ENCODE results near the gene ABCC3. TPM values are rescaled to one million over a fixed set of nuclear protein-coding genes. Genes with fewer than 3 reads are reported as not detected.

The ABCC3 gene
- total and polyA plus RNA-seq, 2 of the 8 experiments (the other 6 are each of a cell fraction or from before 2014, with no cell fraction given) = 0.35 to 0.37 TPM

DNA sequence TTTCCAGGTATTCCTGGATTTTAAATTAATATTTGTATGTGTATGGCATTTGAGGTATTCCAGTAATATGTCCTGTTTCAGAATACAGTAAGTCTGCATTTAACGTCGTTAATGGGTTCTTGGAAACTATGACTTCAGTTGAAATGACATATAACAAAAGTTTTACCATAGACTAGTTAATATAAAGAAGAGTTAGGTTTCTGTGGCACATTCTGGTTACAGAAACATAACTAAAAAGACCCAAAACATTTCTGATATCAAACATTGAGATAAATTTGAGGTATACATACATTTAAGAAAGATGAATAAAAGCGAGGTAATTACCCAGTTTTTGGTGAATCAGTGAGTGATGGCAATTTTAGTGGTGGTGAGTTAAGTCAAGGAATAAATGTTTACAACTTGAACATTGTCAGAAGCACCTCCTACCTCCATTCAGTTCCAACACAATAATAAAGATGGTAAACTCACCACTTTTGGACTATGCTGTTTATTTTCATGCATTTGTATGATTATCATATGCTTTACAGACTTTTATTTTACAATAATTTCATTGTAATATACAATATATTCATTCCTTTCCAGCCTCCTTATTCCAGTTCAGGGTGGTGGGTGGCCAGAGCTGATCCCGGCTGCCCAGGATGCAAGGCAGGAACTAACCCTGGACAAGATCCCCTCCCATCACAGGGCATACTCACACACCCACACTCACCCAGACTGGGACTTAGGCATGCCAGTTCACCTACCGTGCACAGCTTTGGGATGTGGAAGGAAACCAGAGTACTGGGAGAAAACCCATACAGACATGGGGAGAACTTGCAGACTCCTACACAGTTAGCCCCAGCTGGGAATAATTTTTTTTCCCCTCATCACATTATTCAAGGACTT is 94.4 kb downstream of the ABCC3 start:
- H3K23me2 ChIP-seq (ENCODE audit: low read depth, low read length) = no peaks in the 10 kb centered on the region; the same call in 1 of the 2 replicates
- no peak overlapping the region for H3K18ac ChIP-seq (ENCODE audit: extremely low read depth, low read length)
- no peak overlapping the region for H4K91ac ChIP-seq (replicated peaks; ENCODE audit: insufficient read length, low read length)
- peaks cover 26 to 29% of the 10 kb centered on the region in 2 experiments for H4K20me1 ChIP-seq (replicated peaks in 1 of 2; ENCODE audit: control insufficient read depth in 1 of 2, insufficient read depth in 2 of 2, low read length in 2 of 2)
- no peak overlapping the region for H4K5ac ChIP-seq (ENCODE audit: insufficient read length, low read depth, low read length)
- peaks cover 0 to 4% (median 2%) of the 10 kb centered on the region in 4 experiments; a peak in 3 of 7 replicates for H3K4me1 ChIP-seq (replicated peaks in 1 of 4; ENCODE audit: control insufficient read depth in 3 of 4, insufficient read depth in 4 of 4, low read length in 3 of 4)
- H3K36me3 ChIP-seq (ENCODE audit: control insufficient read depth in 2 of 4, insufficient read depth in 4 of 4, low read length in 3 of 4) = peaks cover 0 to 5% (median 0%) of the 10 kb centered on the region in 4 experiments; a peak in 1 of 8 replicates
- no peak overlapping the region for H2BK5ac ChIP-seq (ENCODE audit: low read depth, low read length)
- H3K79me2 ChIP-seq (ENCODE audit: control insufficient read depth in 1 of 2, insufficient read depth in 2 of 2, low read length in 2 of 2) = peaks cover 78 to 97% of the 10 kb centered on the region in 2 experiments
- H3K9me3 ChIP-seq (ENCODE audit: insufficient read depth in 2 of 2, low read depth in 1 of 2, low read length in 1 of 2) = no peaks in the 10 kb centered on the region
- no peak overlapping the region for H3K4ac ChIP-seq (replicated peaks; ENCODE audit: insufficient read length, low read depth, low read length)
- H2BK120ac ChIP-seq (replicated peaks; ENCODE audit: low read depth, low read length) = no peak overlapping the region
- ChIA-PET POLR2A (ENCODE audit: partially characterized antibody) (interaction anchor here (0.7 to 4.5 kb wide), 2 partner anchors 10 to 13 kb away, joined by 3 to 22 read pairs; partner anchors contain the start of gene LUC7L3), CTCF (ENCODE audit: partially characterized antibody) (interaction anchor here (1.1 to 1.6 kb wide), 3 partner anchors 54 to 221 kb away, joined by 3 read pairs; no protein-coding TSS in a partner anchor)
- no peak overlapping the region for H4K8ac ChIP-seq (ENCODE audit: extremely low read depth, insufficient read depth, low read length)
- H2BK12ac ChIP-seq (ENCODE audit: low read depth, low read length) = no peak overlapping the region
- no peak overlapping the region for H3K23ac ChIP-seq (ENCODE audit: insufficient read length)
- no peak overlapping the region for H2BK15ac ChIP-seq (ENCODE audit: low read length)
- H3K4me2 ChIP-seq (ENCODE audit: insufficient read depth in 1 of 2, low read depth in 2 of 2, low read length in 2 of 2) = no peak overlapping the region
- no peak overlapping the region for H3K9ac ChIP-seq (replicated peaks in 1 of 4; ENCODE audit: extremely low read depth in 1 of 4, low read depth in 3 of 4, low read length in 3 of 4)
- H3K27ac ChIP-seq (ENCODE audit: low read depth, low read length) = no peak overlapping the region
- H3K4me3 ChIP-seq (ENCODE audit: extremely low read depth in 1 of 4, insufficient read depth in 2 of 4, low read depth in 3 of 4, low read length in 4 of 4) = no peak overlapping the region
- H3K56ac ChIP-seq (replicated peaks; ENCODE audit: insufficient read length, low read depth, low read length) = no peak overlapping the region
- FAIRE-seq (no peak), DNase-seq (ENCODE audit: low read depth in 1 of 2, low spot score in 2 of 2) (no peak)
- H2BK20ac ChIP-seq (ENCODE audit: low read length) = no peak overlapping the region
- H3K79me1 ChIP-seq (ENCODE audit: low read depth, low read length) = peaks cover 4% of the 10 kb centered on the region; the same call in 1 of the 2 replicates
- H3K27me3 ChIP-seq (replicated peaks in 1 of 4; ENCODE audit: control insufficient read depth in 3 of 4, extremely low read depth in 1 of 4, insufficient read depth in 3 of 4, low read length in 3 of 4) = no peaks in the 10 kb centered on the region
- H2AFZ ChIP-seq (ENCODE audit: low read length) = no peak overlapping the region
- H3K14ac ChIP-seq (ENCODE audit: insufficient read length) = no peak overlapping the region
- WGBS, 2 experiments (ENCODE audit: extremely low coverage in 1 of 2, insufficient coverage in 1 of 2, insufficient read length in 1 of 2, insufficient replicate concordance in 2 of 2, low coverage in 1 of 2, low lambda C conversion rate in 2 of 2, missing lambda C conversion rate in 1 of 2) = 88% methylated on average over 5 of the region's 5 CpGs; no CpG with 5 or more reads in 1 of the 2 experiments
- H2AK5ac ChIP-seq (ENCODE audit: low read depth, low read length) = no peak overlapping the region
- TF ChIP-seq NANOG (IDR thresholded peaks at IDR 0.05; ENCODE audit: insufficient read depth, low read depth, low read length, poor library complexity, severe bottlenecking) (no peak), RBBP5 (IDR thresholded peaks at IDR 0.05; ENCODE audit: borderline replicate concordance, low read depth, low read length) (no peak), KDM4A (IDR thresholded peaks at IDR 0.05; ENCODE audit: low read depth, low read length, severe bottlenecking) (no peak), TCF12 (IDR thresholded peaks at IDR 0.05; ENCODE audit: low read depth, low read length) (no peak), TAF7 (optimal IDR thresholded peaks at IDR 0.05; ENCODE audit: borderline replicate concordance, low read depth, low read length) (no peak), KDM5A (IDR thresholded peaks at IDR 0.05; ENCODE audit: low read length) (no peak), TAF1 (IDR thresholded peaks at IDR 0.05; ENCODE audit: low read depth, low read length) (no peak), SIN3A (conservative IDR thresholded peaks at IDR 0.05 in 1 of 2, IDR thresholded peaks at IDR 0.05 in 1 of 2; ENCODE audit: low read depth in 1 of 2, low read length in 2 of 2) (no peak), HDAC6 (IDR thresholded peaks at IDR 0.05; ENCODE audit: low read depth, low read length) (no peak), CTBP2 (IDR thresholded peaks at IDR 0.05; ENCODE audit: borderline replicate concordance, insufficient read depth, insufficient read length, low read length) (no peak), BCL11A (IDR thresholded peaks at IDR 0.05; ENCODE audit: low read depth in 2 of 2, low read length in 2 of 2) (no peak)

All from H1 (cell line).